A549 (cell line): ENCODE results near the gene TLCD5.

Experiments
- EP300 ChIP-seq, 2 experiments: fragments of >200 bp; sonication (Bioruptor Twin); formaldehyde crosslinking; IDR thresholded peaks; 2 replicates in 1 of 2; 3 replicates in 1 of 2; pipeline ENCODE4 v1.6.1; 2016 to 2017
- GATA3 ChIP-seq: IDR thresholded peaks from 2 replicates; pipeline ENCODE4 v1.6.1; 2012; ENCODE audit warnings: borderline replicate concordance
- JUNB ChIP-seq: fragments of >200 bp; sonication (Bioruptor Twin); formaldehyde crosslinking; IDR thresholded peaks from 2 replicates; pipeline ENCODE4 v1.6.1; 2016
- NFE2L2 ChIP-seq: fragments of 150-350 bp; conservative IDR thresholded peaks from 2 replicates; pipeline ENCODE4 v1.6.1; 2014; ENCODE audit warnings: low read length
- POLR2A ChIP-seq: IDR thresholded peaks from 2 replicates; pipeline ENCODE4 v1.6.1; 2012; ENCODE audit warnings: mild to moderate bottlenecking, low read length
- RCOR1 ChIP-seq: fragments of 150-350 bp; IDR thresholded peaks from 2 replicates; pipeline ENCODE4 v1.6.1; 2014; ENCODE audit warnings: antibody characterized with exemption, low read length, low read depth
- RFX5 ChIP-seq: fragments of 450-650 bp; IDR thresholded peaks from 2 replicates; pipeline ENCODE4 v1.7.1; 2014; ENCODE audit warnings: antibody characterized with exemption, mild to moderate bottlenecking, moderate library complexity
- SMC3 ChIP-seq: fragments of >200 bp; sonication (Bioruptor Twin); formaldehyde crosslinking; IDR thresholded peaks from 3 replicates; pipeline ENCODE4 v1.6.1; 2018; ENCODE audit warnings: inconsistent platforms
- TF ChIP-seq, protein P1 (sequence below): fragments of >200 bp; sonication (Bioruptor Twin); formaldehyde crosslinking; IDR thresholded peaks from 3 replicates; pipeline ENCODE4 v1.5.1; 2016
- TF ChIP-seq, protein P2 (sequence below): fragments of 250-450 bp; sonication (Bioruptor Pico); IDR thresholded peaks from 2 replicates; pipeline ENCODE4 v1.5.0; 2021; ENCODE audit warnings: mild to moderate bottlenecking, moderate library complexity, borderline replicate concordance
- TF ChIP-seq, protein P3 (sequence below): IDR thresholded peaks from 2 replicates; pipeline ENCODE4 v1.6.1; 2012

- TF ChIP-seq POLR2A (no peak), EP300 (IDR thresholded peaks at IDR 0.05) (no peak), JUNB (no peak), NFE2L2 (no peak), SMC3 (no peak), RCOR1 (no peak), GATA3 (no peak), RFX5 (no peak)
- TF ChIP-seq, protein P1, sequence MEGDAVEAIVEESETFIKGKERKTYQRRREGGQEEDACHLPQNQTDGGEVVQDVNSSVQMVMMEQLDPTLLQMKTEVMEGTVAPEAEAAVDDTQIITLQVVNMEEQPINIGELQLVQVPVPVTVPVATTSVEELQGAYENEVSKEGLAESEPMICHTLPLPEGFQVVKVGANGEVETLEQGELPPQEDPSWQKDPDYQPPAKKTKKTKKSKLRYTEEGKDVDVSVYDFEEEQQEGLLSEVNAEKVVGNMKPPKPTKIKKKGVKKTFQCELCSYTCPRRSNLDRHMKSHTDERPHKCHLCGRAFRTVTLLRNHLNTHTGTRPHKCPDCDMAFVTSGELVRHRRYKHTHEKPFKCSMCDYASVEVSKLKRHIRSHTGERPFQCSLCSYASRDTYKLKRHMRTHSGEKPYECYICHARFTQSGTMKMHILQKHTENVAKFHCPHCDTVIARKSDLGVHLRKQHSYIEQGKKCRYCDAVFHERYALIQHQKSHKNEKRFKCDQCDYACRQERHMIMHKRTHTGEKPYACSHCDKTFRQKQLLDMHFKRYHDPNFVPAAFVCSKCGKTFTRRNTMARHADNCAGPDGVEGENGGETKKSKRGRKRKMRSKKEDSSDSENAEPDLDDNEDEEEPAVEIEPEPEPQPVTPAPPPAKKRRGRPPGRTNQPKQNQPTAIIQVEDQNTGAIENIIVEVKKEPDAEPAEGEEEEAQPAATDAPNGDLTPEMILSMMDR: no peak
- TF ChIP-seq, protein P2, sequence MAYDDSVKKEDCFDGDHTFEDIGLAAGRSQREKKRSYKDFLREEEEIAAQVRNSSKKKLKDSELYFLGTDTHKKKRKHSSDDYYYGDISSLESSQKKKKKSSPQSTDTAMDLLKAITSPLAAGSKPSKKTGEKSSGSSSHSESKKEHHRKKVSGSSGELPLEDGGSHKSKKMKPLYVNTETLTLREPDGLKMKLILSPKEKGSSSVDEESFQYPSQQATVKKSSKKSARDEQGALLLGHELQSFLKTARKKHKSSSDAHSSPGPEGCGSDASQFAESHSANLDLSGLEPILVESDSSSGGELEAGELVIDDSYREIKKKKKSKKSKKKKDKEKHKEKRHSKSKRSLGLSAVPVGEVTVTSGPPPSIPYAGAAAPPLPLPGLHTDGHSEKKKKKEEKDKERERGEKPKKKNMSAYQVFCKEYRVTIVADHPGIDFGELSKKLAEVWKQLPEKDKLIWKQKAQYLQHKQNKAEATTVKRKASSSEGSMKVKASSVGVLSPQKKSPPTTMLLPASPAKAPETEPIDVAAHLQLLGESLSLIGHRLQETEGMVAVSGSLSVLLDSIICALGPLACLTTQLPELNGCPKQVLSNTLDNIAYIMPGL (CRISPR knock-in tag): no peak
- TF ChIP-seq, protein P3, sequence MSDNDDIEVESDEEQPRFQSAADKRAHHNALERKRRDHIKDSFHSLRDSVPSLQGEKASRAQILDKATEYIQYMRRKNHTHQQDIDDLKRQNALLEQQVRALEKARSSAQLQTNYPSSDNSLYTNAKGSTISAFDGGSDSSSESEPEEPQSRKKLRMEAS: no peak
Measured at GRCh38 chr11:120365512-120365911, 40.4 kb downstream of the TLCD5 start.
